ENCODE data around the gene TH.

TH gene

DNA sequence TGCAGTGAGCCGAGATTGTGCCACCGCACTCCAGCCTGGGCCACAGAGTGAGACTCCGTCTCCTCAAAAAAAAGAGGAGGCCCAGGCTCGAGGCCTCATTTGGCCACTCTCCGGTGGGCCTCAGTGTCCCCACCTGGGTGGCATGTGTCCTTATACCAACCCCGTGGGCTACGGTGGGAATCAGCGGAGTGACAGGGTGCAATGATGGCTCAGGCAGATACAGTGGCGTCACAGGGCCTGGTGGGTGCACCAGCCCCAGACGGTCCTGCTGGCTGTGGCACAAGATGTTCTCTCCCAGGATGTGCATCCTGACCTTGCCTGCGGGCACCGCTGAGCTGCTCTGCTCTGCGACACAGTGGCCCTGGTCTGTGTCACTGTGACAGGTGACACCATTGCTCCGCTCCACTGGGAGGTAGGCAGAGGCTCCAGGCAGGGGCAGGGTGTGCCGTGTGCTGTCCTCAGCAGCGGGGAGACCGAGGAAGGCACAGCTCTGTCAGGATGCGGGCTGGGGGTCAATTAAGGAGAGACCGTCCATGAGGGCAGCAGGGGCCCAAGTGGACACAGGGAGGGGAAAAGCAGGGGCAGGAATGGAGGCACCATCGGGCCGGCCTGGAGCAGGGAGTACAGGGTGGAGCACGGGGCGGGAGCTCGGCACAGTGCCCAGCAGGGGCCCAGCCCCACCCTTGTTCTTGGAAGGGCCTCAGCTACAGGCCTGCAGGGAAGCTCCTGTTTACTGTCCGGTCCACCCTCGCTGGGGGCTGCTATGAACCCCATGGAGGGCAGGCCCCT, 21.7 kb upstream of the TH start:
- Histone ChIP-seq H3K9me3 (ENCODE audit: control insufficient read depth, insufficient read depth, low read length) (no peaks in the 10 kb centered on the region), H3K36me3 (ENCODE audit: control insufficient read depth, insufficient read depth, low read length) (no peaks in the 10 kb centered on the region), H3K4me1 (ENCODE audit: control insufficient read depth, insufficient read depth, low read length) (no peaks in the 10 kb centered on the region), H3K4me3 (ENCODE audit: low read depth, low read length) (no peak overlapping the region), H3K27me3 (ENCODE audit: control insufficient read depth, insufficient read depth, low read length) (peaks cover 13% of the 10 kb centered on the region), H3K9ac (ENCODE audit: low read depth, low read length) (no peak overlapping the region), H3K27ac (ENCODE audit: low read depth, low read length) (no peak overlapping the region)

DNA sequence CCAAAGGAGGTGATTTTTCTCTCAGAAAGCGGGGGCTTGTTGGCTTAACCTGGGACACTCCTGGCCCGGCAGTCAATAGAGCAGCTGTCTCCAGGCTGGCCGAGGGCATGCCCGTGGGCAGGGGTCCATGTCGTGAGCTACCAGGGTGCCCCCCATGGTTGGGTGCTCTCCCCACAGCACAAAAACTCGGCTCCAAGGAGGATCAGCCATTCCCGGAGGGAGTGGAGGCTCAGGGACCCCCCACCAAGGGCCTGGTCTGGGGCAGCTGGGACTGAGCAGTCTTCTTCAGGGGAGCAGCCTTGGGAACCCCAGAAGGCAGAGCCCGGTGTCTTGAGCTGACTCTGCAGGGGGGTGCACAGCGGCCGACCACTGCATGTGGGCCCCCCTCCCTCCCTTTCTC, 20.8 kb upstream of the TH start:
- Histone ChIP-seq H3K9me3 (ENCODE audit: control insufficient read depth, insufficient read depth, low read length) (no peaks in the 10 kb centered on the region), H3K9ac (ENCODE audit: low read depth, low read length) (no peak overlapping the region), H3K4me1 (ENCODE audit: control insufficient read depth, insufficient read depth, low read length) (no peaks in the 10 kb centered on the region), H3K27me3 (ENCODE audit: control insufficient read depth, insufficient read depth, low read length) (peaks cover 13% of the 10 kb centered on the region), H3K36me3 (ENCODE audit: control insufficient read depth, insufficient read depth, low read length) (no peaks in the 10 kb centered on the region), H3K27ac (ENCODE audit: low read depth, low read length) (no peak overlapping the region), H3K4me3 (ENCODE audit: low read depth, low read length) (no peak overlapping the region)

GRCh38 chr11:2191883-2192282, 20.3 kb upstream of the TH start:
- Histone ChIP-seq H3K4me1 (ENCODE audit: control insufficient read depth, insufficient read depth, low read length) (no peaks in the 10 kb centered on the region), H3K9me3 (ENCODE audit: control insufficient read depth, insufficient read depth, low read length) (no peaks in the 10 kb centered on the region), H3K27ac (ENCODE audit: low read depth, low read length) (no peak overlapping the region)

GRCh38 chr11:2190657-2191471, 19.2 kb upstream of the TH start:
- no peaks in the 10 kb centered on the region for H3K4me1 ChIP-seq (ENCODE audit: control insufficient read depth, insufficient read depth, low read length)
- no peak overlapping the region for H3K9ac ChIP-seq (ENCODE audit: low read depth, low read length)
- 0 out of 2 replicates have a peak, but pooled peaks cover under 1% of the 10 kb centered on the region for H3K27me3 ChIP-seq (ENCODE audit: control insufficient read depth, insufficient read depth, low read length)
- no peak overlapping the region for H3K4me3 ChIP-seq (ENCODE audit: low read depth, low read length)
- no peak overlapping the region for H3K27ac ChIP-seq (ENCODE audit: low read depth, low read length)
- no peaks in the 10 kb centered on the region for H3K9me3 ChIP-seq (ENCODE audit: control insufficient read depth, insufficient read depth, low read length)
- H3K36me3 ChIP-seq (ENCODE audit: control insufficient read depth, insufficient read depth, low read length): no peaks in the 10 kb centered on the region

More at GRCh38 chr11:2191883-2192282, 20.3 kb upstream of the TH start:
- no peak overlapping the region for H3K9ac ChIP-seq (ENCODE audit: low read depth, low read length)
- H3K27me3 ChIP-seq (ENCODE audit: control insufficient read depth, insufficient read depth, low read length): peaks cover 10% of the 10 kb centered on the region
- H3K4me3 ChIP-seq (ENCODE audit: low read depth, low read length): no peak overlapping the region
- no peaks in the 10 kb centered on the region for H3K36me3 ChIP-seq (ENCODE audit: control insufficient read depth, insufficient read depth, low read length)

DNA sequence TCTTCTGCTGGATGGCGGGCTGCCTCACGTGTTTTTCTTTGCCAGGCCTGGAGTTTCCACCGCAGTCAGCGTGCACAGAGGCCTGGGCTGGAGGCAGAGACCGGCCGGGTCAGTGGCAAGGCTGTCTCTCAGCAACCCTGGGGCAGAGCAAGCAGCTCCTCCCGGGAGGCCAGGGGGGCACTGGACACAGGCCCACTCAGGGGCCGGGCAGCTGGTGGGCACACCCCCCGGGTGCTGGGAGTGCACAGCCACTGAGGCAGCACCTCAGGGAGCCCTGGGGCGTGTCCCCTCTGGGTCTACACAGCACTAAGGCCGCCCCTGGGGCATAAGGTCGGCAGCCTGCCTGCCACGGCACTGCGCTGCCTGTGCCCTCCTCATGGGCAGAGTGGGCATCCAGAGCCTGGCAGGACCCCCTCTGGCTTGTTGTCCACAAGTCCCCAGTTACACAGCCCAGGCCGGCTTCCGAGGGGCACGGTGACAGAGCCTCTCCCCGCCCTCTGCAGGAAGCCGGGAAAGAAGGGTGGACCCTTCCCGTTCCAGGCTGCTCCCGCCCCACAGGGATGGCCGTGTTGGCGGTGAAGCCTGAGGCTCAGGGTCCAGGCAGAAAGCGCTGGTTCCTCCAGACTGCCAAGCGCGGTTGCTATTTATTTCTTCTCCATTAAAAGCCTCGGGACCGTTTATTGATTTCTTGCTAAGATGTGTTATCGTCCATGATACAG, 18.5 kb upstream of the TH start:
- Histone ChIP-seq H3K4me3 (ENCODE audit: low read depth, low read length) (no peak overlapping the region), H3K9me3 (ENCODE audit: control insufficient read depth, insufficient read depth, low read length) (no peaks in the 10 kb centered on the region), H3K9ac (ENCODE audit: low read depth, low read length) (no peak overlapping the region), H3K36me3 (ENCODE audit: control insufficient read depth, insufficient read depth, low read length) (no peaks in the 10 kb centered on the region), H3K27ac (ENCODE audit: low read depth, low read length) (no peak overlapping the region), H3K4me1 (ENCODE audit: control insufficient read depth, insufficient read depth, low read length) (no peaks in the 10 kb centered on the region), H3K27me3 (ENCODE audit: control insufficient read depth, insufficient read depth, low read length) (no peaks in the 10 kb centered on the region)

DNA sequence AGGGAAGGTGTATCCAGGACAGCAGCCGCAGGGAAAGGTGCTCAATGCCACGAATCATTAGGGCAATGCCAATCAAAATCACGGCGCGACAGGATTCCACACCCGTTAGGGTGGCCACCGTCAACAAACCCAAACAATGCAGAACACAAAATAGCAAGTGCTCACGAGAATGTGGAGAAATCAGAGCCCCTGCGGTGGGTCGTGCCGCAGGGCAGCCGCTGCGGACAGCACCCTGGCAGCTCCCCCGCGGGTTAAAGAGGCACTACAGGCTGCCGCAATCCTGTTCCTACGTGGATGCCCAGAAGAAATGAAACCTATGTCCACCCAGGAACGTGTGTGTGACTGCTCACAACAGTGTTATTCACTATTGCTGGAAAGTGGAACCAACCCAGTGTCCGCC, 17.1 kb upstream of the TH start:
- no peaks in the 10 kb centered on the region for H3K36me3 ChIP-seq (ENCODE audit: control insufficient read depth, insufficient read depth, low read length)
- H3K4me1 ChIP-seq (ENCODE audit: control insufficient read depth, insufficient read depth, low read length): no peaks in the 10 kb centered on the region
- H3K9me3 ChIP-seq (ENCODE audit: control insufficient read depth, insufficient read depth, low read length): no peaks in the 10 kb centered on the region
- no peak overlapping the region for H3K9ac ChIP-seq (ENCODE audit: low read depth, low read length)
- H3K27ac ChIP-seq (ENCODE audit: low read depth, low read length): no peak overlapping the region
- H3K4me3 ChIP-seq (ENCODE audit: low read depth, low read length): no peak overlapping the region
- no peaks in the 10 kb centered on the region for H3K27me3 ChIP-seq (ENCODE audit: control insufficient read depth, insufficient read depth, low read length)

GRCh38 chr11:2187280-2187707, 15.7 kb upstream of the TH start:
- Histone ChIP-seq H3K9me3 (ENCODE audit: control insufficient read depth, insufficient read depth, low read length) (no peaks in the 10 kb centered on the region), H3K4me3 (ENCODE audit: low read depth, low read length) (no peak overlapping the region), H3K27ac (ENCODE audit: low read depth, low read length) (no peak overlapping the region), H3K36me3 (ENCODE audit: control insufficient read depth, insufficient read depth, low read length) (no peaks in the 10 kb centered on the region), H3K27me3 (ENCODE audit: control insufficient read depth, insufficient read depth, low read length) (no peaks in the 10 kb centered on the region), H3K4me1 (ENCODE audit: control insufficient read depth, insufficient read depth, low read length) (no peaks in the 10 kb centered on the region), H3K9ac (ENCODE audit: low read depth, low read length) (no peak overlapping the region)

GRCh38 chr11:2186669-2187279, 15.2 kb upstream of the TH start:
- no peaks in the 10 kb centered on the region for H3K9me3 ChIP-seq (ENCODE audit: control insufficient read depth, insufficient read depth, low read length)
- no peak overlapping the region for H3K27ac ChIP-seq (ENCODE audit: low read depth, low read length)
- no peak overlapping the region for H3K9ac ChIP-seq (ENCODE audit: low read depth, low read length)
- no peaks in the 10 kb centered on the region for H3K36me3 ChIP-seq (ENCODE audit: control insufficient read depth, insufficient read depth, low read length)
- H3K4me1 ChIP-seq (ENCODE audit: control insufficient read depth, insufficient read depth, low read length): no peaks in the 10 kb centered on the region
- no peak overlapping the region for H3K4me3 ChIP-seq (ENCODE audit: low read depth, low read length)
- no peaks in the 10 kb centered on the region for H3K27me3 ChIP-seq (ENCODE audit: control insufficient read depth, insufficient read depth, low read length)

DNA sequence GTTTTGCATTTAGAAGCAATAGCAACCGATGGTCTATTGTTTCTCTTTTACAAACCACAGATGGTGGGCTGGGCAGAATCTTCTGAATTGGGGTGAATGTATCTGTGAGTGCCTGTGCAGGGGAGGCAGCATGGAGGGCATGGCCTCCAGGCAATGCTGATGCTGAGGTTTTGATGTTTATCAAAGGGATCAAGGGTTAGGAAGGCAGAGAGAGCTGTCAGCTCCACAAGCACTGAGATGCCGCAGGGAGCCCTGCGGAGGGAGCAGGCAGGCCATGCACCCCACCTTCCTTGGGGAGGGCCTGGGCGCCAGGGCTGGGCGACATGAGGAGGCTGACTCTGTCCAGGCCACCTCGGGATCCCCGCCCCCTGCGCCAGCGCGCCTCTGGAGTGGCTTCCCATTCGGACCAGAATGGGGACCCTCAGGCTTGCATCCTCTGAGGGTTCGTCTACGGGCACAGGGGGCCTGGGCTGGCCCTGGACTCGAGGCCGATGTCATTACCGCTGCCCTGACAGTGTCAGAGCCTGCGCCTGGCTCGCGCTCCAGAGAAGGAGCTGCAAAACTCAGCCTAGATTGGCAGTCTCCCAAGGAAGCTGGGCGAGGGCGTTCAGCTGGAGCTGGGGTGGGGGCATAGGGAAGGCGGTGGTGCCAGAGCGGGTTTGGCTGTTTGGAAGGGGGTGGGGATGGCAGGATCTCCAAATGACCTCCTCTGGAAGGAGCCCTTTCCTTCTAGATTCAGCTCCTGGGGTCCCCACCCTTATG, 13.9 kb upstream of the TH start:
- Histone ChIP-seq H3K27me3 (ENCODE audit: control insufficient read depth, insufficient read depth, low read length) (no peaks in the 10 kb centered on the region), H3K27ac (ENCODE audit: low read depth, low read length) (no peak overlapping the region), H3K4me3 (ENCODE audit: low read depth, low read length) (no peak overlapping the region), H3K4me1 (ENCODE audit: control insufficient read depth, insufficient read depth, low read length) (no peaks in the 10 kb centered on the region), H3K9me3 (ENCODE audit: control insufficient read depth, insufficient read depth, low read length) (no peaks in the 10 kb centered on the region), H3K36me3 (ENCODE audit: control insufficient read depth, insufficient read depth, low read length) (no peaks in the 10 kb centered on the region), H3K9ac (ENCODE audit: low read depth, low read length) (no peak overlapping the region)

Measured in HUES48 (cell line).